H1 (cell line): ENCODE results near the gene ZBTB20. TPM values are rescaled to one million over a fixed set of nuclear protein-coding genes. Genes with fewer than 3 reads are reported as not detected.

Experiments
- CTCF ChIA-PET: fragments of 300-600 bp; sonication (Branson Sonifier 250); formaldehyde crosslinking; loops from one replicate; lab custom pipeline; 2021; ENCODE audit not compliant: partially characterized antibody; lab: Charles Lee
- POLR2A ChIA-PET: fragments of 300-600 bp; sonication (Branson Sonifier 250); formaldehyde crosslinking; loops from one replicate; lab custom pipeline; 2021; ENCODE audit warnings: inconsistent platforms; ENCODE audit not compliant: partially characterized antibody; lab: Charles Lee
- DNase-seq, 2 experiments: peaks; one replicate each; pipeline versions ENCODE4 v3.0.0 to v3.0.0-alpha.2; 2010 to 2022; ENCODE audit warnings: low spot score in 2 of 2, low read depth in 1 of 2, mixed read lengths in 1 of 2
- FAIRE-seq: peaks from 2 replicates; lab custom pipeline; 2011; peaks lifted over from hg19 to GRCh38; lab: Jason Lieb, UNC
- H2AFZ ChIP-seq: 2 replicates; pipeline ENCODE4 v1.8.1; 2012; ENCODE audit warnings: low read length, inconsistent platforms
- H2AK5ac ChIP-seq: 2 replicates; pipeline ENCODE4 v1.6.1; 2013; ENCODE audit warnings: low read depth, low read length
- H2BK120ac ChIP-seq: replicated peaks from 2 replicates; pipeline ENCODE3; 2013; ENCODE audit warnings: low read depth, low read length, inconsistent platforms
- H2BK12ac ChIP-seq: 2 replicates; pipeline ENCODE4 v1.6.1; 2013; ENCODE audit warnings: low read depth, low read length
- H2BK15ac ChIP-seq: 2 replicates; pipeline ENCODE4 v1.6.1; 2013; ENCODE audit warnings: low read length
- H2BK20ac ChIP-seq: 2 replicates; pipeline ENCODE4 v1.6.1; 2013; ENCODE audit warnings: low read length
- H2BK5ac ChIP-seq: 2 replicates; pipeline ENCODE4 v1.6.1; 2013; ENCODE audit warnings: low read depth, low read length
- H3K14ac ChIP-seq: 2 replicates; pipeline ENCODE4 v1.6.1; 2013; ENCODE audit warnings: inconsistent platforms; ENCODE audit not compliant: insufficient read length
- H3K18ac ChIP-seq: 2 replicates; pipeline ENCODE4 v1.6.1; 2013; ENCODE audit warnings: low read length; ENCODE audit errors: extremely low read depth
- H3K23ac ChIP-seq: 2 replicates; pipeline ENCODE4 v1.6.1; 2013; ENCODE audit warnings: inconsistent platforms; ENCODE audit not compliant: insufficient read length
- H3K23me2 ChIP-seq: 2 replicates; pipeline ENCODE4 v1.6.1; 2013; ENCODE audit warnings: low read depth, low read length
- H3K27ac ChIP-seq: 2 replicates; pipeline ENCODE4 v1.6.1; 2011; ENCODE audit warnings: low read depth, low read length, inconsistent platforms
- H3K27me3 ChIP-seq, 4 experiments: replicated peaks in 1 of 4; 1 replicate in 1 of 4; 2 replicates in 3 of 4; pipeline versions ENCODE4 v1.6.1 to v1.8.1; 2011 to 2013; ENCODE audit warnings: low read length in 3 of 4, mild to moderate bottlenecking in 3 of 4, inconsistent platforms in 2 of 4, mixed read lengths in 2 of 4, moderate library complexity in 1 of 4; ENCODE audit not compliant: control insufficient read depth in 3 of 4, insufficient read depth in 3 of 4; ENCODE audit errors: extremely low read depth in 1 of 4
- H3K36me3 ChIP-seq, 4 experiments: 2 replicates each; pipeline versions ENCODE4 v1.6.1 to v1.8.1; 2011 to 2013; ENCODE audit warnings: mild to moderate bottlenecking in 4 of 4, low read length in 3 of 4, moderate library complexity in 2 of 4, control low read depth in 1 of 4, inconsistent platforms in 1 of 4; ENCODE audit not compliant: insufficient read depth in 4 of 4, control insufficient read depth in 2 of 4
- H3K4ac ChIP-seq: replicated peaks from 2 replicates; pipeline ENCODE3; 2013; ENCODE audit warnings: low read length, low read depth, mixed read lengths, inconsistent platforms; ENCODE audit not compliant: insufficient read length
- H3K4me1 ChIP-seq, 4 experiments: replicated peaks in 1 of 4; 1 replicate in 1 of 4; 2 replicates in 3 of 4; pipeline versions ENCODE4 v1.6.1 to v1.8.1; 2011 to 2013; ENCODE audit warnings: low read length in 3 of 4, inconsistent platforms in 2 of 4, mixed read lengths in 1 of 4; ENCODE audit not compliant: insufficient read depth in 4 of 4, control insufficient read depth in 3 of 4
- H3K4me2 ChIP-seq, 2 experiments: 2 replicates each; pipeline versions ENCODE4 v1.6.1 to v1.8.1; 2011 to 2013; ENCODE audit warnings: low read depth in 2 of 2, low read length in 2 of 2, control low read depth in 1 of 2, inconsistent platforms in 1 of 2, mild to moderate bottlenecking in 1 of 2; ENCODE audit not compliant: insufficient read depth in 1 of 2
- H3K4me3 ChIP-seq, 4 experiments: fragments of 200-600, 300-600 bp in 1 of 4; sonication (generic), shearing (Covaris generic), sonication (Bioruptor Twin) in 1 of 4; 2 replicates each; pipeline versions ENCODE4 v1.5.1 to v1.8.1; 2011 to 2016; ENCODE audit warnings: low read length in 4 of 4, low read depth in 3 of 4, control low read depth in 2 of 4, inconsistent platforms in 2 of 4, mild to moderate bottlenecking in 2 of 4, mixed read lengths in 1 of 4, moderate library complexity in 1 of 4; ENCODE audit not compliant: insufficient read depth in 2 of 4; ENCODE audit errors: extremely low read depth in 1 of 4
- H3K56ac ChIP-seq: replicated peaks from 2 replicates; pipeline ENCODE3; 2013; ENCODE audit warnings: low read depth, mild to moderate bottlenecking, mixed read lengths, low read length, inconsistent platforms; ENCODE audit not compliant: insufficient read length
- H3K79me1 ChIP-seq: 2 replicates; pipeline ENCODE4 v1.6.1; 2013; ENCODE audit warnings: low read depth, low read length, control low read depth
- H3K79me2 ChIP-seq, 2 experiments: 2 replicates each; pipeline versions ENCODE4 v1.6.1 to v1.8.1; 2012 to 2013; ENCODE audit warnings: low read length in 2 of 2, mild to moderate bottlenecking in 2 of 2, inconsistent platforms in 1 of 2; ENCODE audit not compliant: insufficient read depth in 2 of 2, control insufficient read depth in 1 of 2
- H3K9ac ChIP-seq, 4 experiments: replicated peaks in 1 of 4; 1 replicate in 1 of 4; 2 replicates in 3 of 4; pipeline versions ENCODE4 v1.6.1 to v1.8.1; 2011 to 2013; ENCODE audit warnings: low read depth in 3 of 4, low read length in 3 of 4, control low read depth in 2 of 4, mild to moderate bottlenecking in 2 of 4, moderate library complexity in 2 of 4, inconsistent platforms in 1 of 4; ENCODE audit errors: extremely low read depth in 1 of 4
- H3K9me3 ChIP-seq, 2 experiments: 2 replicates each; pipeline versions ENCODE4 v1.6.1 to v1.8.1; 2012 to 2013; ENCODE audit warnings: mild to moderate bottlenecking in 2 of 2, moderate library complexity in 2 of 2, control low read depth in 1 of 2, inconsistent platforms in 1 of 2, low read depth in 1 of 2, low read length in 1 of 2, mixed read lengths in 1 of 2; ENCODE audit not compliant: insufficient read depth in 2 of 2
- H4K20me1 ChIP-seq, 2 experiments: replicated peaks in 1 of 2; 2 replicates each; pipeline versions ENCODE3 to v1.8.1; 2011 to 2013; ENCODE audit warnings: inconsistent platforms in 2 of 2, low read length in 2 of 2, mild to moderate bottlenecking in 1 of 2; ENCODE audit not compliant: insufficient read depth in 2 of 2, control insufficient read depth in 1 of 2
- H4K5ac ChIP-seq: 2 replicates; pipeline ENCODE4 v1.6.1; 2013; ENCODE audit warnings: low read length, low read depth, mixed read lengths, inconsistent platforms; ENCODE audit not compliant: insufficient read length
- H4K8ac ChIP-seq: 2 replicates; pipeline ENCODE4 v1.8.0; 2013; ENCODE audit warnings: mild to moderate bottlenecking, moderate library complexity, low read length, inconsistent platforms; ENCODE audit not compliant: insufficient read depth; ENCODE audit errors: extremely low read depth
- H4K91ac ChIP-seq: replicated peaks from 2 replicates; pipeline ENCODE3; 2013; ENCODE audit warnings: low read length, mixed read lengths, inconsistent platforms; ENCODE audit not compliant: insufficient read length
- ASH2L ChIP-seq: fragments of 200-600, 300-600 bp; sonication (generic); IDR thresholded peaks from one replicate; pipeline ENCODE4 v1.7.1; 2017; ENCODE audit warnings: low read length
- CHD1 ChIP-seq: IDR thresholded peaks from 2 replicates; pipeline ENCODE4 v1.6.1; 2012; ENCODE audit warnings: low read depth, low read length, improper control_type of control experiment
- KDM1A ChIP-seq: fragments of 200-600, 300-600 bp; sonication (generic); IDR thresholded peaks from 2 replicates; pipeline ENCODE4 v1.7.1; 2016; ENCODE audit warnings: mild to moderate bottlenecking, low read length, borderline replicate concordance
- SIRT6 ChIP-seq: IDR thresholded peaks from one replicate; pipeline ENCODE4 v1.7.1; 2012; ENCODE audit warnings: low read length, inconsistent platforms
- SUZ12 ChIP-seq: fragments of 200-600 bp; sonication (generic); IDR thresholded peaks from 2 replicates; pipeline ENCODE4 v1.6.1; 2012; ENCODE audit warnings: mild to moderate bottlenecking, inconsistent platforms, low read length, moderate library complexity, mixed read lengths
- WGBS, 2 experiments: shearing (Covaris generic) in 1 of 2; methylation state at CpG; one replicate each; pipeline versions ENCODE4 v1.1.6 to v1.1.7; 2013 to 2015; ENCODE audit warnings: low lambda C conversion rate in 2 of 2, mixed read lengths in 2 of 2, inconsistent platforms in 1 of 2, low coverage in 1 of 2, missing lambda C conversion rate in 1 of 2; ENCODE audit not compliant: insufficient replicate concordance in 2 of 2, insufficient coverage in 1 of 2, insufficient read length in 1 of 2; ENCODE audit errors: extremely low coverage in 1 of 2, missing lambda C conversion rate in 1 of 2; 5-methylcytosine and 5-hydroxymethylcytosine counted together
- polyA plus RNA-seq, 7 experiments: library from polyadenylated mRNA; depleted of rRNA in 3 of 7; stranded (reverse) in 5 of 7; unstranded in 2 of 7; fragments of >200 nt in 5 of 7; fragments of 200-250 nt in 2 of 7; gene quantifications; 1 replicate in 5 of 7; 2 replicates in 1 of 7; 4 replicates in 1 of 7; pipeline versions ENCODE4 v1.2.1 to v1.2.3, GENCODE V29; 2011 to 2013; ENCODE audit warnings: missing spikeins in 2 of 7, mixed read lengths in 2 of 7
- total RNA-seq: library from RNA; stranded (reverse); fragmentation: NEBNext Ultra II Directional; extraction: Animal tissue kit (Norgen Biotek cat#: 25700); gene quantifications from 2 replicates; pipeline ENCODE4 v1.2.1, GENCODE V29; 2021

Gene ZBTB20
- total and polyA plus RNA-seq, 2 of the 8 experiments (the other 6 are each of a cell fraction or from before 2014, with no cell fraction given), result 0.35 to 1.3 TPM

DNA sequence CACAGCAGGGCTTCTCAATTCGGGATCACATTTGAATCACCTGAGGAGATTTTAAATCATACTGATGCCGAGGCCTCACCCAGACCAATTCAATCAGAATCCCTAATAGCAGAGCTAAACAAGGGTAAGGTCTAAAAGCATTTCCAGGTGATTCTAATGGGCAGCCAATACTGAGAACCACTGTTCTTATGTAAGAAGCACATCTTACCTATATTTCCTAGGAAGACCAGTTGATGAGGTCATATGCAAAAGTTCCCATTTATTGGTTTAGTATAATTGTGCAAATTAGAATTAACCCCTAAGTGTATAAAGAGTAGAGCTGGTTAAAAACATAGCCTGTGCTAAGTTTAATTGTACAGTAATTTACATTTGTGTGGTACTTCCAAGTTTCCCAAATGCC is 851.1 kb downstream of the ZBTB20 start:
- H4K8ac ChIP-seq, result no peak overlapping the region
- no peak overlapping the region for H3K4me2 ChIP-seq
- H2AFZ ChIP-seq, result no peak overlapping the region
- no peak overlapping the region for H2BK20ac ChIP-seq
- no peaks in the 10 kb centered on the region for H3K9me3 ChIP-seq
- H3K23me2 ChIP-seq, result no peaks in the 10 kb centered on the region
- no peak for FAIRE-seq
- no peak overlapping the region for H2BK12ac ChIP-seq
- no peak overlapping the region for H2AK5ac ChIP-seq
- no peak overlapping the region for H3K56ac ChIP-seq
- H3K79me2 ChIP-seq, result no peaks in the 10 kb centered on the region
- no peak overlapping the region for H4K91ac ChIP-seq
- ChIA-PET CTCF (interaction anchor here (0.6 to 1.6 kb wide), 9 partner anchors 10 to 451 kb away, joined by 3 to 10 read pairs (median 3); no protein-coding TSS in a partner anchor), POLR2A (no interaction called here)
- WGBS, 2 experiments, result 85% methylated on average over 2 of the region's 2 CpGs; no CpG with 5 or more reads in 1 of the 2 experiments
- H3K14ac ChIP-seq, result no peak overlapping the region
- peaks cover 0 to 4% (median 2%) of the 10 kb centered on the region in 4 experiments; a peak in 2 of 7 replicates for H3K4me1 ChIP-seq
- no peak overlapping the region for H3K18ac ChIP-seq
- H3K27me3 ChIP-seq, result no peaks in the 10 kb centered on the region
- no peak overlapping the region for H3K4me3 ChIP-seq
- no peak overlapping the region for H4K5ac ChIP-seq
- H3K79me1 ChIP-seq, result no peaks in the 10 kb centered on the region
- no peak overlapping the region for H3K4ac ChIP-seq
- H4K20me1 ChIP-seq, result no peaks in the 10 kb centered on the region
- no peak overlapping the region for H2BK15ac ChIP-seq
- no peak overlapping the region for H3K9ac ChIP-seq
- H2BK5ac ChIP-seq, result no peak overlapping the region
- no peak overlapping the region for H2BK120ac ChIP-seq
- TF ChIP-seq ASH2L (no peak), SIRT6 (no peak), KDM1A (no peak), SUZ12 (no peak), CHD1 (no peak)
- H3K36me3 ChIP-seq, result no peaks in the 10 kb centered on the region
- no peak for DNase-seq
- H3K27ac ChIP-seq, result no peak overlapping the region
- no peak overlapping the region for H3K23ac ChIP-seq
